Measurements from ENCODE around the gene NRIP1. TPM values are rescaled to one million over a fixed set of nuclear protein-coding genes. Genes with fewer than 3 reads are reported as not detected.

The NRIP1 gene
- total and polyA plus RNA-seq, 2 donors (not counting 3 experiments of a cell fraction or from before 2014, with no cell fraction given) = 2.8 to 24.0 TPM

DNA sequence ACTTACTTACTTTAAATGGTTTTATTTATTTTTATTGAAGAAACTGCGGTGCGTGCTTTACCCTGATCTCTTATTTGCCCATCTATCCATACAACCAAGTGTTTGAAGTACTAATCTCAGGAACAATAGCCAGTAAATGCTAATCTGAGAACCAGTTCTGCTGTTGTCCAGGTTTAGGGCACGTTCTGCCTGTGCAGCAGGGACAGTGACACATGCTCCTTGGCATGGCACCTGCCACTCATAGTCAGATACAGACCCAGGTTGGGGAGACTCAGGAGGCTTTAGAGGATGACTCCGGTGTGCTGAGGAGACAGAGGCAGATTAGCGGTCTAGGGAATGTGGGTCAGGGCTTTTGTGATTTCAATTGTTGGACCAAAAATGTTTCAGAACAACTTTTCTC lies 83.6 kb downstream of the NRIP1 start:
- no peaks in the 10 kb centered on the region for H3K9me3 ChIP-seq (replicated peaks; ENCODE audit: control insufficient read depth, insufficient read depth, low read length)
- BruUV-seq (replicated peaks) = no TSS peak
- ChIA-PET CTCF (interaction anchor here (1.3 kb wide), 1 partner anchor 14 kb away, joined by 4 read pairs; no protein-coding TSS in a partner anchor), POLR2A (no interaction called here)
- H3K4me3 ChIP-seq (replicated peaks in 1 of 3; ENCODE audit: insufficient read depth in 1 of 3, low read depth in 1 of 3, low read length in 3 of 3) = no peak overlapping the region
- no peak for FAIRE-seq
- TF ChIP-seq MYC (IDR thresholded peaks at IDR 0.05; ENCODE audit: low read depth, low read length) = no peak
- TF ChIP-seq POLR2AphosphoS5 (IDR thresholded peaks at IDR 0.05; ENCODE audit: insufficient read depth, low read depth, low read length) = no peak
- TF ChIP-seq, protein P1, sequence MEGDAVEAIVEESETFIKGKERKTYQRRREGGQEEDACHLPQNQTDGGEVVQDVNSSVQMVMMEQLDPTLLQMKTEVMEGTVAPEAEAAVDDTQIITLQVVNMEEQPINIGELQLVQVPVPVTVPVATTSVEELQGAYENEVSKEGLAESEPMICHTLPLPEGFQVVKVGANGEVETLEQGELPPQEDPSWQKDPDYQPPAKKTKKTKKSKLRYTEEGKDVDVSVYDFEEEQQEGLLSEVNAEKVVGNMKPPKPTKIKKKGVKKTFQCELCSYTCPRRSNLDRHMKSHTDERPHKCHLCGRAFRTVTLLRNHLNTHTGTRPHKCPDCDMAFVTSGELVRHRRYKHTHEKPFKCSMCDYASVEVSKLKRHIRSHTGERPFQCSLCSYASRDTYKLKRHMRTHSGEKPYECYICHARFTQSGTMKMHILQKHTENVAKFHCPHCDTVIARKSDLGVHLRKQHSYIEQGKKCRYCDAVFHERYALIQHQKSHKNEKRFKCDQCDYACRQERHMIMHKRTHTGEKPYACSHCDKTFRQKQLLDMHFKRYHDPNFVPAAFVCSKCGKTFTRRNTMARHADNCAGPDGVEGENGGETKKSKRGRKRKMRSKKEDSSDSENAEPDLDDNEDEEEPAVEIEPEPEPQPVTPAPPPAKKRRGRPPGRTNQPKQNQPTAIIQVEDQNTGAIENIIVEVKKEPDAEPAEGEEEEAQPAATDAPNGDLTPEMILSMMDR (IDR thresholded peaks at IDR 0.05; ENCODE audit: extremely low read depth in 1 of 2, insufficient read depth in 1 of 2, low read depth in 1 of 2, low read length in 2 of 2) = no peak
- no peak for TF ChIP-seq EZH2 (IDR thresholded peaks at IDR 0.05; ENCODE audit: borderline replicate concordance, low read depth, low read length, severe bottlenecking)
- TF ChIP-seq JUN (IDR thresholded peaks at IDR 0.05; ENCODE audit: borderline replicate concordance, insufficient read depth, insufficient read length, low read depth) = no peak
- TF ChIP-seq, protein P2, sequence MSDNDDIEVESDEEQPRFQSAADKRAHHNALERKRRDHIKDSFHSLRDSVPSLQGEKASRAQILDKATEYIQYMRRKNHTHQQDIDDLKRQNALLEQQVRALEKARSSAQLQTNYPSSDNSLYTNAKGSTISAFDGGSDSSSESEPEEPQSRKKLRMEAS (IDR thresholded peaks at IDR 0.05; ENCODE audit: insufficient read depth, insufficient read length) = no peak
- TF ChIP-seq POLR2A (IDR thresholded peaks at IDR 0.05; ENCODE audit: low read depth, low read length) = no peak
- TF ChIP-seq FOS (IDR thresholded peaks at IDR 0.05; ENCODE audit: borderline replicate concordance, insufficient read depth, low read length) = no peak
- no peak for TF ChIP-seq GATA2 (IDR thresholded peaks at IDR 0.05; ENCODE audit: insufficient read depth, insufficient read length, low read depth, low read length)
- dilution Hi-C loops (cut with MboI; ENCODE audit: extremely low pct_ligation_motif_present, low sequenced_read_pairs) (no loop called here), intact Hi-C loops (cut with micrococcal nuclease) (loop anchor here (10.0 kb wide), 1 partner anchor 504 kb away; no protein-coding TSS in a partner anchor)
- H3K27ac ChIP-seq (ENCODE audit: insufficient read depth, low read depth, low read length) = no peak overlapping the region
- H3K9ac ChIP-seq (replicated peaks; ENCODE audit: extremely low read depth, insufficient read depth, low read length) = no peak overlapping the region
- no peak overlapping the region for H3K4me2 ChIP-seq (ENCODE audit: insufficient read depth, low read length)
- H3K79me2 ChIP-seq (ENCODE audit: control insufficient read depth, insufficient read depth, low read length) = peaks cover 60% of the 10 kb centered on the region
- no peak for DNase-seq (ENCODE audit: low read depth, low spot score)
- H4K20me1 ChIP-seq (replicated peaks; ENCODE audit: control insufficient read depth, extremely low read depth, insufficient read depth, low read length) = peaks cover 3% of the 10 kb centered on the region
- no peaks in the 10 kb centered on the region for H3K27me3 ChIP-seq (ENCODE audit: control insufficient read depth in 2 of 2, insufficient read depth in 2 of 2, low read length in 2 of 2)
- H3K4me1 ChIP-seq (ENCODE audit: control insufficient read depth, extremely low read depth, insufficient read depth, low read length) = no peaks in the 10 kb centered on the region
- no peaks in the 10 kb centered on the region for H3K36me3 ChIP-seq (ENCODE audit: control insufficient read depth in 2 of 2, extremely low read depth in 1 of 2, insufficient read depth in 2 of 2, low read length in 2 of 2)
- H3K9me1 ChIP-seq (replicated peaks; ENCODE audit: control insufficient read depth, extremely low read depth, insufficient read depth, low read length) = no peaks in the 10 kb centered on the region
- H2AFZ ChIP-seq (ENCODE audit: low read depth, low read length) = no peak overlapping the region

Measured in endothelial cell of umbilical vein (primary cell).